MG63 (cell line): ENCODE data around the gene FASTKD3. TPM values are rescaled to one million over a fixed set of nuclear protein-coding genes. Genes with fewer than 3 reads are reported as not detected.

ENCODE experiments used
- DNase-seq: peaks from one replicate; pipeline ENCODE4 v3.0.0-alpha.2; 2020
- H3K27me3 ChIP-seq: fragments of 250-450 bp; sonication (Bioruptor Pico); 2 replicates; pipeline ENCODE4 v1.5.1; 2020; ENCODE audit warnings: mild to moderate bottlenecking, moderate library complexity
- H3K36me3 ChIP-seq: fragments of 250-450 bp; sonication (Bioruptor Pico); 2 replicates; pipeline ENCODE4 v1.5.1; 2020; ENCODE audit warnings: mild to moderate bottlenecking, moderate library complexity
- H3K4me3 ChIP-seq: fragments of 250-450 bp; sonication (Bioruptor Pico); 2 replicates; pipeline ENCODE4 v1.5.1; 2020; ENCODE audit warnings: mild to moderate bottlenecking, moderate library complexity
- H3K9me3 ChIP-seq: fragments of 250-450 bp; sonication (Bioruptor Pico); 2 replicates; pipeline ENCODE4 v1.5.1; 2020; ENCODE audit warnings: mild to moderate bottlenecking, moderate library complexity
- total RNA-seq: library from RNA; depleted of rRNA; stranded (reverse); fragments of >200 nt; shearing (Covaris generic); gene quantifications from 2 replicates; pipeline ENCODE4 v1.2.3, GENCODE V29; 2014; ENCODE audit warnings: low replicate concordance

FASTKD3 gene
- total RNA-seq, 1 experiment from 2014 or later = 16.0 TPM

DNA sequence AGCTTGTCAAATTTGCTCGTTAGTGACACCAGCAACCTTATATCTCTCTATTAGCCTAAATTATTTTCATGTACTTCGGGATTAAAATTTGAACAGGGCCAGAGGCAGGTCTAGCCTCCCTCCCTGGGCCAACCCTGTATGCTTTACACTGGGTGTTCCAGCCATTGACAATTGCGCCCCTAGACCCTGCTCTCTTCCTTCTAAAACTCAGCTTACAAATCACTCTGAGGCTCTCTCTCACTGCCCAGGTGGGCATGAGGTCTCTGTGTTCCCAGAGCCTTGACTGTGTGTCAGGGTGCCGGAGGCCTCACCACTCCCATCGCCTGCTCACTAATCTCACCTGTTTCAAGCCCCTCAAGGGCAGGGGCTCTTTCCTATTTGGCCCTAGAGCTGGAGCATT, 11.5 kb downstream of the FASTKD3 start:
- Histone ChIP-seq H3K9me3 (no peaks in the 10 kb centered on the region), H3K27me3 (no peaks in the 10 kb centered on the region), H3K36me3 (peaks cover 47% of the 10 kb centered on the region), H3K4me3 (no peak overlapping the region)
- DNase-seq = no peak

DNA sequence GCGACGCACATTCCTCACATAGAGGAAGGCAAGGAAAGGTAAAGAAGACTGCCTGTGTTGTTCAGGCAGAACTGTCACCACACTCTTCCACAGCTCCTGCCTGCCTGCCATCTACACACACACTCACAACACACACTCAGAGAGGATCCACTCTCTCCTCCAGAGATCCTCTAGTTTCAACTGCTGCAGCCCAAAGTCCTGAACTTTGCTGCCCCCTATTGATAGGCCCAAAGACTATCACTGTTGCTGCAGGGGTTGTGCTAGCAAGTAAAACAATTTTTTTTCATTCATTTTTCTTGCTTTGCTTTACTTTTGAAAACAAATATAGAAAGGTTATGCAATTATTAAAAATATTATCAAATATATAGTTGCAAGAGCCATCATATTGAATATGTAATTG, 12.0 kb downstream of the FASTKD3 start:
- no peak overlapping the region for H3K4me3 ChIP-seq
- DNase-seq = no peak
- peaks cover 42% of the 10 kb centered on the region for H3K36me3 ChIP-seq
- H3K9me3 ChIP-seq = no peaks in the 10 kb centered on the region
- no peaks in the 10 kb centered on the region for H3K27me3 ChIP-seq

GRCh38 chr5:7855611-7856010, 13.2 kb downstream of the FASTKD3 start:
- no peaks in the 10 kb centered on the region for H3K9me3 ChIP-seq
- H3K36me3 ChIP-seq = peaks cover 29% of the 10 kb centered on the region
- no peaks in the 10 kb centered on the region for H3K27me3 ChIP-seq
- no peak overlapping the region for H3K4me3 ChIP-seq
- no peak for DNase-seq

- H3K36me3 ChIP-seq = peaks cover 6% of the 10 kb centered on the region
- H3K9me3 ChIP-seq = no peaks in the 10 kb centered on the region
- no peak overlapping the region for H3K4me3 ChIP-seq
- DNase-seq = no peak
- H3K27me3 ChIP-seq = no peaks in the 10 kb centered on the region
Observed at GRCh38 chr5:7852988-7853387, 15.8 kb downstream of the FASTKD3 start.

GRCh38 chr5:7852542-7852941, 16.3 kb downstream of the FASTKD3 start:
- Histone ChIP-seq H3K9me3 (no peaks in the 10 kb centered on the region), H3K36me3 (peaks cover 1% of the 10 kb centered on the region; the same call in 1 of the 2 replicates), H3K27me3 (no peaks in the 10 kb centered on the region), H3K4me3 (no peak overlapping the region)
- DNase-seq = no peak

- H3K9me3 ChIP-seq = no peaks in the 10 kb centered on the region
- DNase-seq = no peak
- no peaks in the 10 kb centered on the region for H3K27me3 ChIP-seq
- no peaks in the 10 kb centered on the region for H3K36me3 ChIP-seq
- no peak overlapping the region for H3K4me3 ChIP-seq
Observed at GRCh38 chr5:7851617-7852289, 17.1 kb downstream of the FASTKD3 start.

- no peaks in the 10 kb centered on the region for H3K9me3 ChIP-seq
- H3K27me3 ChIP-seq = no peaks in the 10 kb centered on the region
- H3K4me3 ChIP-seq = peak overlapping the region; percentile 46
- no peaks in the 10 kb centered on the region for H3K36me3 ChIP-seq
- no peak for DNase-seq
Observed at GRCh38 chr5:7851240-7851592, 17.6 kb downstream of the FASTKD3 start.

GRCh38 chr5:7850395-7851239, 18.2 kb downstream of the FASTKD3 start, which contains the start of gene CFAP90:
Gene CFAP90 (minus strand): TSS chr5:7851133. CDS start chr5:7851021, 112 bp downstream.
- Histone ChIP-seq H3K9me3 (no peaks in the 10 kb centered on the region), H3K4me3 (peak within 1 kb of the TSS; percentile 46), H3K27me3 (no peaks in the 10 kb centered on the region), H3K36me3 (no peaks in the 10 kb centered on the region)
- peak; percentile 62 for DNase-seq

- DNase-seq = no peak
- Histone ChIP-seq H3K27me3 (no peaks in the 10 kb centered on the region), H3K4me3 (no peak overlapping the region), H3K36me3 (no peaks in the 10 kb centered on the region), H3K9me3 (no peaks in the 10 kb centered on the region)
Observed at GRCh38 chr5:7849681-7850394, 19.0 kb downstream of the FASTKD3 start.

DNA sequence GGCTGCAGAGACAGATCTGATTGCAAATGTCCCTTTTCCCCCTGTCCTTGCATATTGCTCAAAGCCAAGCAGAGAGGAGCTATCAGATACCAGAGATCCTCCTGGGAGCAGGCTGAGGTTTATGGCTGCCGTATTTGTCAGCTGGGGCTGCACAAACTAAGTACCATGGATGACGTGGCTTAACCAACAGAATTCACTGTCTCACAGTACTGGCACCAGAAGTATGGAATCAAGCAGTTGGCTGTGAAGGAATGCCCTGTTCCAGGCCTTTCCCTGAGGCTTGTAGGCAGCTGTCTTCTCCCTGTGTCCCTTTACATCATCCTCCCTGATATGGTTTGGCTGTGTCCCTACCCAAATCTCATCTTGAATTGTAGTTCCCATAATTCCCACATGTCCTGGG, 20.5 kb downstream of the FASTKD3 start:
- no peaks in the 10 kb centered on the region for H3K36me3 ChIP-seq
- peaks cover 4% of the 10 kb centered on the region; the same call in 1 of the 2 replicates for H3K27me3 ChIP-seq
- no peak for DNase-seq
- no peak overlapping the region for H3K4me3 ChIP-seq
- H3K9me3 ChIP-seq = no peaks in the 10 kb centered on the region

DNA sequence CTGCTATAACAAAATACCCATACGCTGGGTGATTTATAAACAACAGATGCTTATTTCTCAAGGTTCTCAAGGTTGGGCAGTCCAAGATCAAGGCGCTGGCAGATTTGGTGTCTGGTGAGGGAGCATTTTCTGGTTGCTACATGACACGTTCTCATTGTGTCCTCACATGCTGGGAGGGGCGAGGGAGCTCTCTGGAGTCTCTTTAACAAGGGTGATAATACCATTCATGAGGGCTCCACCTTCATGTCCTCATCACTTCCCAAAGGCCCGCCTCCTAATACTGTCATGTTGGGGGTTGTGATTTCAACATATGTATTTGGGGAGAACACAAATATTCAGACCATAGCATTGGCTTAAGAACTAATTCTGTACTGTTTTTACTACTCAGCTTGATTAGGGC, 22.5 kb downstream of the FASTKD3 start:
- DNase-seq = no peak
- Histone ChIP-seq H3K9me3 (no peaks in the 10 kb centered on the region), H3K36me3 (no peaks in the 10 kb centered on the region), H3K4me3 (no peak overlapping the region), H3K27me3 (peaks cover 9% of the 10 kb centered on the region; the same call in 1 of the 2 replicates)

DNA sequence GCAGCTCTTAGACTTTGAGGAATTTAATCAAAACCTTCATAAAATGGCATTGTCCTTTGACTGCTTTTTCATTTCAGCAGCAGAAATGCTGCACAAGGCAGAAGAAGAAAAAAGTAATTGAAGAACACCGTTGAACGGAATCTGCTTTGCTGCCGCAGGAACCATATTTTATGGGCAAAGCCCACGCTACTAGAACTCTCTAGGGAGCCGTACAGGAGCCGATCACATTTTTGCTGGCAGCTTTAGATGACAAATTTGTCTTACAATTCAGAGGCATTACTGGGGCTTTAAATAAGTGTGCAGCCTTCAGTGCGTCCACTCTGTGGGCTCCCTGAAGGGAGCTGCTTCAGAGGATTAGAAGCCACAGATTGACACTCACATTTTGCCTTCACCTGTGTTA, 23.3 kb downstream of the FASTKD3 start:
- DNase-seq = no peak
- peaks cover 9% of the 10 kb centered on the region for H3K27me3 ChIP-seq
- no peaks in the 10 kb centered on the region for H3K36me3 ChIP-seq
- no peaks in the 10 kb centered on the region for H3K9me3 ChIP-seq
- no peak overlapping the region for H3K4me3 ChIP-seq

GRCh38 chr5:7844901-7845300, 23.9 kb downstream of the FASTKD3 start:
- Histone ChIP-seq H3K36me3 (no peaks in the 10 kb centered on the region), H3K27me3 (peaks cover 9% of the 10 kb centered on the region), H3K4me3 (no peak overlapping the region)

DNA sequence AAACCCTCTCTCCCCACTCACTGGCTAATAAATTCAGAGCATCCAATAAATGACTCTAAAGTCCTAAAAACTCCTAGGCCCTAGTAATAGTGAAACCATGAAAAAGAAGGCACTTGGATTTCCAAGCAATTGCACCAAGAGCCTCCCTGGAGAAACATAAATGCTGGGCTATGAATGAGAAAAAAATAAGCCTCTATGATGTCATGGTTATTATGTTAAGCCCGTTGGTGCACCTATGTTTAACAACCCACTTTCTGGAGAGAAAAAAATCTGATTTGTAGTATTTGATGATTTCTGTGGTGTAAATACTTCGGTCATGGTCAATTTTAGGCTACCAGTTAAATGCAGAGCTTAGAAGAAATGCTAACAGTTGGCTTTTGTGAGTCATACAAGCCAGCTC, 26.3 kb downstream of the FASTKD3 start:
- H3K4me3 ChIP-seq = no peak overlapping the region
- no peaks in the 10 kb centered on the region for H3K36me3 ChIP-seq
- no peaks in the 10 kb centered on the region for H3K9me3 ChIP-seq
- peaks cover 9% of the 10 kb centered on the region for H3K27me3 ChIP-seq
- DNase-seq = no peak

More at GRCh38 chr5:7844901-7845300, 23.9 kb downstream of the FASTKD3 start:
- DNase-seq = no peak
- H3K9me3 ChIP-seq = no peaks in the 10 kb centered on the region

GRCh38 chr5:7837403-7837802, 31.4 kb downstream of the FASTKD3 start:
- DNase-seq = no peak
- no peaks in the 10 kb centered on the region for H3K9me3 ChIP-seq

DNA sequence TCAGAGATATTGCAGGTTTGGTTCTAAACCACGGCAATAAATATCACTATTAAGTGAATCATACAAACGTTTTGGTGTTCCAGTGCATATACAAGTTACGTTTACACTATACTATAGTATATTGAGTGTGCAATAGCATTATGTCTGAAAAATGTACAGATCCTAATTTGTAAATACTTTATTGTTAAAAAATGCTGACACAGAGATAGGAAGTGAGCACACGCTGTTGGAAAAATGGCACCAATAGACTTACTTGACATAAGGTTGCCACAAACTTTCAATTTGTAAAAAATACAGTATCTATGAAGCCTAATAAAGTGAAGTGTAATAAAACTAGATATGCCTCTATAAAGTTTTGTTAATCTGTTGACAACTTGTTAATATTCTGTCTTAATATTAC, 33.8 kb downstream of the FASTKD3 start:
- DNase-seq = no peak
- Histone ChIP-seq H3K27me3 (no peaks in the 10 kb centered on the region; the same call in 1 of the 2 replicates), H3K4me3 (no peak overlapping the region), H3K36me3 (no peaks in the 10 kb centered on the region), H3K9me3 (no peaks in the 10 kb centered on the region)

More at GRCh38 chr5:7837403-7837802, 31.4 kb downstream of the FASTKD3 start:
- no peak overlapping the region for H3K4me3 ChIP-seq
- no peaks in the 10 kb centered on the region; the same call in 1 of the 2 replicates for H3K27me3 ChIP-seq
- H3K36me3 ChIP-seq = no peaks in the 10 kb centered on the region

GRCh38 chr5:7828269-7828668, 40.6 kb downstream of the FASTKD3 start:
- no peaks in the 10 kb centered on the region for H3K36me3 ChIP-seq
- H3K27me3 ChIP-seq = peaks cover 4% of the 10 kb centered on the region; the same call in 1 of the 2 replicates
- no peaks in the 10 kb centered on the region for H3K9me3 ChIP-seq
- DNase-seq = no peak
- no peak overlapping the region for H3K4me3 ChIP-seq
